Prostate gland (tissue), 2 donors: Measurements from ENCODE around the gene JAG2.

Experiments used
- CTCF ChIP-seq, 4 experiments: fragments of 200-600 bp in 2 of 4; fragments of 450-650 bp in 2 of 4; sonication (generic) in 2 of 4; IDR thresholded peaks; 1 replicate in 3 of 4; 2 replicates in 1 of 4; pipeline ENCODE4 v1.5.1; 2016 to 2019; ENCODE audit warnings: antibody characterized with exemption in 4 of 4, mild to moderate bottlenecking in 2 of 4, moderate library complexity in 2 of 4
- POLR2AphosphoS5 ChIP-seq: sonication (generic); formaldehyde crosslinking; IDR thresholded peaks from one replicate; pipeline ENCODE4 v1.6.1; 2017; ENCODE audit warnings: antibody characterized with exemption

- TF ChIP-seq CTCF (IDR thresholded peaks at IDR 0.05) (no peak), POLR2AphosphoS5 (no peak)
These were observed 35.1 kb upstream of the JAG2 start for GRCh38 chr14:105203701-105204100.
